PC-3 (cell line): ENCODE measurements around the gene KRTAP6-3.

Source experiments
- EZH2 ChIP-seq: fragments of 300-600 bp; sonication (generic); IDR thresholded peaks from one replicate; pipeline ENCODE4 v1.6.1; 2017; ENCODE audit warnings: antibody characterized with exemption, mild to moderate bottlenecking, low read length; ENCODE audit not compliant: unreplicated experiment
- EZH2phosphoT487 ChIP-seq: fragments of 300-600 bp; sonication (generic); IDR thresholded peaks from 2 replicates; pipeline ENCODE4 v1.6.1; 2018; ENCODE audit warnings: mild to moderate bottlenecking, antibody characterized with exemption, low read length, borderline replicate concordance
- TF ChIP-seq, protein P1 (sequence below): fragments of 300-600 bp; sonication (generic); conservative IDR thresholded peaks from 2 replicates; pipeline ENCODE4 v1.5.1; 2017; ENCODE audit warnings: antibody characterized with exemption, low read depth, mild to moderate bottlenecking, low read length

DNA sequence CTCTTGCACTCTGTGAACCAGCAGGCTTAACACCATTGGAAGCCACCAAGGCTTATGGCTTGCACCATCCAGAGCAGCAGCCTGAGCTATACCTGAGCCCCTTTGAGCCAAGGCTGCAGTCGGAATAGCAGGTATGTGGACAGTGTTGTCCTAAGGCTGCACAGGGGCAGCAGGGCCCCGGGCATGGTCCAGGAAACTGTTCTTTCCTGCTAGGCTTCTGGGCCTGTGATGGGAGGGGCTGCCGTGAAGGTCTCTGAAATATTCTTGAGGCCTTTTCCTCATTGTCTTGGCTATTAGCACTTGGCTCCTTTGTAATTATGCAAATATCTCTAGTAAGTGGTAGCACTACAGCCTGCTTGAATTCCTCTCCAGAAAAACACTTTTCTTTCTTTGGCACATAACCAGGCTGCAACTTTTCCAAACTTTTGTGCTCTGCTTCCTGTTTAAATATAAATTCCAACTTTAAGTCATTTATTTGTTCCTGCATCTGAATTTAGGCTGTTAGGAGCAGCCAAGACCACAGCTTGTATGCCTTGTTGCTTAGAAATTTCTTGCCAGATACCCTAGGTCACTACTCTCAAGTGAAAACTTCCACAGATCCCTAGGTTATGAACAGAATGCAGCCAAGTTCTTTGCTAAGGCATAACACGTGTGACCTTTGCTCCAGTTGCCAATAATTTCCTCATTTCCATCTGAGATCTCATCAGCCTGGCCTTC, 33.4 kb downstream of the KRTAP6-3 start:
- no peak for TF ChIP-seq EZH2phosphoT487
- TF ChIP-seq, protein P1, sequence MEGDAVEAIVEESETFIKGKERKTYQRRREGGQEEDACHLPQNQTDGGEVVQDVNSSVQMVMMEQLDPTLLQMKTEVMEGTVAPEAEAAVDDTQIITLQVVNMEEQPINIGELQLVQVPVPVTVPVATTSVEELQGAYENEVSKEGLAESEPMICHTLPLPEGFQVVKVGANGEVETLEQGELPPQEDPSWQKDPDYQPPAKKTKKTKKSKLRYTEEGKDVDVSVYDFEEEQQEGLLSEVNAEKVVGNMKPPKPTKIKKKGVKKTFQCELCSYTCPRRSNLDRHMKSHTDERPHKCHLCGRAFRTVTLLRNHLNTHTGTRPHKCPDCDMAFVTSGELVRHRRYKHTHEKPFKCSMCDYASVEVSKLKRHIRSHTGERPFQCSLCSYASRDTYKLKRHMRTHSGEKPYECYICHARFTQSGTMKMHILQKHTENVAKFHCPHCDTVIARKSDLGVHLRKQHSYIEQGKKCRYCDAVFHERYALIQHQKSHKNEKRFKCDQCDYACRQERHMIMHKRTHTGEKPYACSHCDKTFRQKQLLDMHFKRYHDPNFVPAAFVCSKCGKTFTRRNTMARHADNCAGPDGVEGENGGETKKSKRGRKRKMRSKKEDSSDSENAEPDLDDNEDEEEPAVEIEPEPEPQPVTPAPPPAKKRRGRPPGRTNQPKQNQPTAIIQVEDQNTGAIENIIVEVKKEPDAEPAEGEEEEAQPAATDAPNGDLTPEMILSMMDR: no peak
- TF ChIP-seq EZH2: no peak
